ENCODE data around the gene ADAM19.

DNA sequence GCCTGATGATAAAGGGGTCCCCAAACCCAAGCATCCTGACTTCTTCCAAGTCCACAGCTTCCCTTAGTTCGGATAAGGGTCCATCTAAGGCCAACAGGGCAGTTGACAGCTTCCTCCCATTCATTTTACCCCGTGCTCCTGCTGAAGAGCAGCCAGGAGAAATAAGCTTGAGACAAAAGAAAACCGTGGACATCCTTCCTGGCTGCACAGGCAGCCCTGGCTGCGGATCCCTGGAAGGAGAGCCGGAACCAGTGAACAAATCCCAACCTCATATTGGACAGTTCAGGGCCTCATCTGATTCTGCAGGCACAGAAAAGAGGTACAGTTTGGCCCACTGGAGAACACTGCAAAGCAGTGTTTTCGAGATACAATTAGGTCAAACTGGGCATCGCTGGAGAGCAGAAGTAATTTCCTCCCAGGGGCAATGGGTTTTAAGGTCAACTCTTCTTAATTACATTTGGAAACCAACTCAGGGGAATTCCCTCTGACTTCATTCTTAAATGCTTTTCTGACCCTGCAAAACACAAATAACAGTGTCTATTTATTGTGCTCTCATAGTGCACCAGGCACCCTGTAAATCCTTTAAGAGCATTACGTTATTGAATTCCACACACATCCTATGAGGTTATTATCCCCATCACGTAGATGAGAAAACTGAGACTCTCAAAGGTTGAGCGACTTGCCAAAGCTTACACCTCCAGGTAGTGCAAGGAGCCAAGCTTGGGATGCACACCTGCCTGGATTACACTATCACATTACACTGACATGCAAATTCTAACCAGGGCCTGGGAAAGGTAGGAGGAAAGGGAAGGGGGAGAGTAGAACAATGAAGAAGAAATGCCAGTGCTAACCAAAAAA, 21.2 kb downstream of the ADAM19 start:
- TF ChIP-seq, protein P1, sequence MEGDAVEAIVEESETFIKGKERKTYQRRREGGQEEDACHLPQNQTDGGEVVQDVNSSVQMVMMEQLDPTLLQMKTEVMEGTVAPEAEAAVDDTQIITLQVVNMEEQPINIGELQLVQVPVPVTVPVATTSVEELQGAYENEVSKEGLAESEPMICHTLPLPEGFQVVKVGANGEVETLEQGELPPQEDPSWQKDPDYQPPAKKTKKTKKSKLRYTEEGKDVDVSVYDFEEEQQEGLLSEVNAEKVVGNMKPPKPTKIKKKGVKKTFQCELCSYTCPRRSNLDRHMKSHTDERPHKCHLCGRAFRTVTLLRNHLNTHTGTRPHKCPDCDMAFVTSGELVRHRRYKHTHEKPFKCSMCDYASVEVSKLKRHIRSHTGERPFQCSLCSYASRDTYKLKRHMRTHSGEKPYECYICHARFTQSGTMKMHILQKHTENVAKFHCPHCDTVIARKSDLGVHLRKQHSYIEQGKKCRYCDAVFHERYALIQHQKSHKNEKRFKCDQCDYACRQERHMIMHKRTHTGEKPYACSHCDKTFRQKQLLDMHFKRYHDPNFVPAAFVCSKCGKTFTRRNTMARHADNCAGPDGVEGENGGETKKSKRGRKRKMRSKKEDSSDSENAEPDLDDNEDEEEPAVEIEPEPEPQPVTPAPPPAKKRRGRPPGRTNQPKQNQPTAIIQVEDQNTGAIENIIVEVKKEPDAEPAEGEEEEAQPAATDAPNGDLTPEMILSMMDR (IDR thresholded peaks at IDR 0.05): no peak
- no peak for TF ChIP-seq POLR2A (IDR thresholded peaks at IDR 0.05)
